Liver (tissue), 9 donors: ENCODE data around the gene CCDC112. TPM values are rescaled to one million over a fixed set of nuclear protein-coding genes. Genes with fewer than 3 reads are reported as not detected.

ENCODE experiments used
- DNase-seq: peaks from one replicate; pipeline ENCODE4 v3.0.0-alpha.2; 2017; ENCODE audit warnings: low spot score
- H3K27ac ChIP-seq, 2 donors: one replicate each; pipeline ENCODE4 v1.7.0; 2013; ENCODE audit warnings: inconsistent platforms in 2 of 2, low read length in 2 of 2, control low read depth in 1 of 2, low read depth in 1 of 2, mild to moderate bottlenecking in 1 of 2
- H3K27me3 ChIP-seq, 4 donors: one replicate each; pipeline versions ENCODE4 v1.6.1 to v1.7.0; 2013; ENCODE audit warnings: low read length in 3 of 4, inconsistent platforms in 1 of 4, mild to moderate bottlenecking in 1 of 4, moderate library complexity in 1 of 4; ENCODE audit not compliant: control insufficient read depth in 4 of 4, insufficient read depth in 4 of 4
- H3K36me3 ChIP-seq, 4 donors: one replicate each; pipeline versions ENCODE4 v1.6.1 to v1.7.0; 2013; ENCODE audit warnings: low read length in 3 of 4, mild to moderate bottlenecking in 3 of 4, low read depth in 1 of 4, moderate library complexity in 1 of 4; ENCODE audit not compliant: control insufficient read depth in 4 of 4, insufficient read depth in 3 of 4
- H3K4me1 ChIP-seq, 4 donors: one replicate each; pipeline versions ENCODE4 v1.6.1 to v1.7.0; 2013; ENCODE audit warnings: low read length in 3 of 4, mild to moderate bottlenecking in 3 of 4, moderate library complexity in 1 of 4; ENCODE audit not compliant: control insufficient read depth in 4 of 4, insufficient read depth in 4 of 4
- H3K4me3 ChIP-seq, 3 donors: one replicate each; pipeline versions ENCODE4 v1.6.1 to v1.7.0; 2013; ENCODE audit warnings: low read length in 3 of 3, control low read depth in 1 of 3, low read depth in 1 of 3, mild to moderate bottlenecking in 1 of 3
- H3K9ac ChIP-seq, 2 donors: one replicate each; pipeline ENCODE4 v1.7.0; 2013; ENCODE audit warnings: low read length in 2 of 2, mild to moderate bottlenecking in 2 of 2, moderate library complexity in 2 of 2, control low read depth in 1 of 2, low read depth in 1 of 2
- H3K9me3 ChIP-seq, 4 donors: one replicate each; pipeline versions ENCODE4 v1.6.1 to v1.7.0; 2013; ENCODE audit warnings: low read length in 3 of 4; ENCODE audit not compliant: control insufficient read depth in 4 of 4
- EGR1 ChIP-seq, 2 donors: IDR thresholded peaks; 2 replicates each; pipeline ENCODE4 v1.6.1; 2016 to 2018; ENCODE audit warnings: antibody characterized with exemption in 2 of 2, low read depth in 2 of 2
- FOXA2 ChIP-seq: IDR thresholded peaks from 2 replicates; pipeline ENCODE4 v1.6.1; 2016; ENCODE audit warnings: antibody characterized with exemption
- GABPA ChIP-seq, 2 donors: IDR thresholded peaks in 1 of 2; conservative IDR thresholded peaks in 1 of 2; 2 replicates each; pipeline ENCODE4 v1.6.1; 2016; ENCODE audit warnings: antibody characterized with exemption in 2 of 2, mild to moderate bottlenecking in 1 of 2, moderate library complexity in 1 of 2
- HNF4A ChIP-seq, 2 donors: conservative IDR thresholded peaks; 2 replicates each; pipeline ENCODE4 v1.6.1; 2016; ENCODE audit warnings: antibody characterized with exemption in 2 of 2, mild to moderate bottlenecking in 2 of 2
- HNF4G ChIP-seq: IDR thresholded peaks from 2 replicates; pipeline ENCODE4 v1.6.1; 2016; ENCODE audit warnings: antibody characterized with exemption
- JUND ChIP-seq, 2 donors: IDR thresholded peaks; 2 replicates each; pipeline ENCODE4 v1.6.1; 2016; ENCODE audit warnings: antibody characterized with exemption in 2 of 2
- NR2F2 ChIP-seq: IDR thresholded peaks from 2 replicates; pipeline ENCODE4 v1.6.1; 2016; ENCODE audit warnings: antibody characterized with exemption
- RAD21 ChIP-seq, 2 donors: IDR thresholded peaks; 2 replicates each; pipeline ENCODE4 v1.6.1; 2016; ENCODE audit warnings: antibody characterized with exemption in 2 of 2, mild to moderate bottlenecking in 2 of 2
- RXRA ChIP-seq, 2 donors: IDR thresholded peaks; 2 replicates each; pipeline ENCODE4 v1.6.1; 2017 to 2018; ENCODE audit warnings: antibody characterized with exemption in 2 of 2, mild to moderate bottlenecking in 1 of 2
- SP1 ChIP-seq: IDR thresholded peaks from 2 replicates; pipeline ENCODE4 v1.6.1; 2018; ENCODE audit warnings: antibody characterized with exemption, mild to moderate bottlenecking
- TAF1 ChIP-seq: conservative IDR thresholded peaks from 2 replicates; pipeline ENCODE4 v1.6.1; 2016; ENCODE audit warnings: antibody characterized with exemption, mild to moderate bottlenecking
- YY1 ChIP-seq: IDR thresholded peaks from 2 replicates; pipeline ENCODE4 v1.6.1; 2016; ENCODE audit warnings: antibody characterized with exemption, mild to moderate bottlenecking
- WGBS: extraction: QIAGEN DNeasy Blood & Tissue Kit; methylation state at CpG from one replicate; pipeline ENCODE4 v1.1.7; 2013; 5-methylcytosine and 5-hydroxymethylcytosine counted together
- polyA plus RNA-seq, 2 donors: library from polyadenylated mRNA; stranded (reverse) in 1 of 2; unstranded in 1 of 2; fragments of 200-250 nt in 1 of 2; fragments of >200 nt in 1 of 2; fragmentation: Nextera tagmentation in 1 of 2; extraction: Ambion mirVana in 1 of 2; gene quantifications; one replicate each; pipeline versions ENCODE4 v1.2.1 to v1.2.3, GENCODE V29; 2013 to 2015
- total RNA-seq, 2 donors: library from RNA; depleted of rRNA; stranded (reverse); fragments of >200 nt; gene quantifications; one replicate each; pipeline ENCODE4 v1.2.3, GENCODE V29; 2014
- TF ChIP-seq, protein P1 (sequence below): IDR thresholded peaks from 2 replicates; pipeline ENCODE4 v1.6.1; 2016; ENCODE audit warnings: antibody characterized with exemption
- TF ChIP-seq, protein P2 (sequence below): IDR thresholded peaks from 2 replicates; pipeline ENCODE4 v1.6.1; 2016; ENCODE audit warnings: antibody characterized with exemption
- TF ChIP-seq, protein P3 (sequence below): IDR thresholded peaks from 2 replicates; pipeline ENCODE4 v1.6.1; 2016; ENCODE audit warnings: antibody characterized with exemption, mild to moderate bottlenecking
- donor health status: healthy.
- donor health status: healthy.
- donor health status: healthy.
- donor health status: healthy.
- donor health status: healthy.

CCDC112 gene, protein sequence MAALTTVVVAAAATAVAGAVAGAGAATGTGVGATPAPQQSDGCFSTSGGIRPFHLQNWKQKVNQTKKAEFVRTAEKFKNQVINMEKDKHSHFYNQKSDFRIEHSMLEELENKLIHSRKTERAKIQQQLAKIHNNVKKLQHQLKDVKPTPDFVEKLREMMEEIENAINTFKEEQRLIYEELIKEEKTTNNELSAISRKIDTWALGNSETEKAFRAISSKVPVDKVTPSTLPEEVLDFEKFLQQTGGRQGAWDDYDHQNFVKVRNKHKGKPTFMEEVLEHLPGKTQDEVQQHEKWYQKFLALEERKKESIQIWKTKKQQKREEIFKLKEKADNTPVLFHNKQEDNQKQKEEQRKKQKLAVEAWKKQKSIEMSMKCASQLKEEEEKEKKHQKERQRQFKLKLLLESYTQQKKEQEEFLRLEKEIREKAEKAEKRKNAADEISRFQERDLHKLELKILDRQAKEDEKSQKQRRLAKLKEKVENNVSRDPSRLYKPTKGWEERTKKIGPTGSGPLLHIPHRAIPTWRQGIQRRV
- total RNA-seq (1 to 10 TPM; 1.2 to 1.6 TPM), polyA plus RNA-seq (1 to 10 TPM in 1 of 2 donors, under 1 TPM in 1; 0.75 to 1.1 TPM)

DNA sequence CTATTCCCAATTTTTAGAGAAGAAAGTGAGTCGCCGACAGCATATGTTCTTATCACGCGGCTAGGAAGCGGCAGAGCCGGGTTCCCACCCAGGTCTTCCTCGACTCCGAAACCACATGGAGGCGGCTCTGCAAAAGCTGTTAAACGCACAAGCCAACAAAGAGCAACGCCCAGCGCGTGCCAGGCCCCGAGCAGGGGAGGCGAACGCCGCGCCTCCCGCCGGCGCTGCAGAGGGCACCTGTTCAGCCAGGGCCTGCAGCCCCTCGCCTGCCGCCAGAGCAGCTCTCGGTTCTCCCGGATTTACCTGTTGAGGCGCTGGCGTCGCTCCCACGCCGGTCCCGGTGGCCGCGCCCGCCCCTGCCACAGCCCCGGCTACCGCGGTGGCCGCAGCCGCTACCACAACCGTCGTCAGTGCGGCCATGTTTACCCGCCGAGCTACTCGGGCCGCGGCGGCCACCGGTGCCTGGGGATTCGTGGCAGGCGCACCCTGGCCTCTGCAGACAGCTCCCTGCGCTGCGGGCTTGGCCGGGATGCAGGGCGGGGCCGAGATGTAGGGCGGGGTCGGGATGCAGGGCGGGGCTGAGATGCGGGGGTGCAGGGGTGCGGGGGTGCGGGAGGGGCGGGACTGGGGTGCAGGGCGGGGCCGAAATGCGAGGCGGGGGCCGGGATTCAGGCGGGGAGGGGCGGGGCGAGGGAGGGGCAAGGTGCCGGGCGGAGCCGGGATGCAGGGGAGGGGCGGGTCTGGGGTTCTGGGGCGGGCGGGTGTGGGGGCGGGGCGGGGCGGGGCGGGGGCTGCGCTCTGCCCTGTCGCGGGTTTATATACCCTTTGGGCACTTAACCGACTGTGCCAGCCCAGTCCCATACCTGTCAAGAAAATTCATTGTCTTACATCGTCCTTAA, at the start of gene CCDC112:
Gene CCDC112, minus strand, starts transcription at position 531 of the 899 bp plus-strand sequence. Its CDS starts 111 bp downstream, at position 420.
- DNase-seq = peak; percentile 87
- Histone ChIP-seq H3K27ac (no peak within 1 kb of the TSS), H3K9me3 (no peaks in the 10 kb centered on the region), H3K9ac (peak within 1 kb of the TSS; percentile 47 to 58), H3K4me3 (peak within 1 kb of the TSS; percentile 52 to 89 (median 85)), H3K36me3 (no peaks in the 10 kb centered on the region), H3K4me1 (peaks cover 0 to 7% (median 6%) of the 10 kb centered on the region in 4 donors), H3K27me3 (no peaks in the 10 kb centered on the region)
- TF ChIP-seq, protein P1, sequence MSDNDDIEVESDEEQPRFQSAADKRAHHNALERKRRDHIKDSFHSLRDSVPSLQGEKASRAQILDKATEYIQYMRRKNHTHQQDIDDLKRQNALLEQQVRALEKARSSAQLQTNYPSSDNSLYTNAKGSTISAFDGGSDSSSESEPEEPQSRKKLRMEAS = no peak
- TF ChIP-seq, protein P2, sequence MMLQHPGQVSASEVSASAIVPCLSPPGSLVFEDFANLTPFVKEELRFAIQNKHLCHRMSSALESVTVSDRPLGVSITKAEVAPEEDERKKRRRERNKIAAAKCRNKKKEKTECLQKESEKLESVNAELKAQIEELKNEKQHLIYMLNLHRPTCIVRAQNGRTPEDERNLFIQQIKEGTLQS = no peak
- TF ChIP-seq YY1 = peak; percentile 27
- WGBS = 3% methylated on average over 86 of the region's 86 CpGs

DNA sequence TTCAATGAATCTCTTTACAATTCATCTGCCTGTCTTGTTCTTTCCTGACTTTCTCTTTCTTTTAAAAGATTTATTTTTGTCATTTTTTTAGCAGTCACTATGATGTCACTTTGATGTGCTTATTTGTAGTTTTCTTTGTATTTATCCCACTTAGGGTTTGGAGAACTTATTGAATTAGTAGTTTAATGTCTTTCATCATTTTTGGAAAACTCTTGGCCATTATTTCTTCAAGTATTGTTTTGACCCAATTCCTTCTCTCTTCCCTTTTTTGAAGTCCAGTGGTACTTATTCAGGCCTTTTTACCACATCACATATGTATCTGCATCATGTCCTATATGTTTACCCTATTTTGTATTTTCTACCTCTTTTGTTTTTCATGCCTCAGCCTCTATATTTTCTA, 48.9 kb upstream of the CCDC112 start:
- no peaks in the 10 kb centered on the region for H3K27me3 ChIP-seq
- H3K9ac ChIP-seq = no peak overlapping the region
- H3K4me1 ChIP-seq = peaks cover 0 to 17% (median 2%) of the 10 kb centered on the region in 4 donors
- no peaks in the 10 kb centered on the region for H3K36me3 ChIP-seq
- no peak overlapping the region for H3K4me3 ChIP-seq
- TF ChIP-seq RAD21 (IDR thresholded peaks at IDR 0.05) (no peak), HNF4A (conservative IDR thresholded peaks at IDR 0.05) (no peak), HNF4G (no peak), GABPA (IDR thresholded peaks at IDR 0.05 in 1 of 2, conservative IDR thresholded peaks at IDR 0.05 in 1 of 2) (no peak), FOXA2 (no peak), RXRA (IDR thresholded peaks at IDR 0.05) (no peak), JUND (IDR thresholded peaks at IDR 0.05) (no peak), NR2F2 (no peak), SP1 (no peak), EGR1 (IDR thresholded peaks at IDR 0.05; ENCODE audit: low read depth in 2 of 2) (no peak), YY1 (no peak), TAF1 (no peak)
- TF ChIP-seq, protein P2 = no peak
- TF ChIP-seq, protein P3, sequence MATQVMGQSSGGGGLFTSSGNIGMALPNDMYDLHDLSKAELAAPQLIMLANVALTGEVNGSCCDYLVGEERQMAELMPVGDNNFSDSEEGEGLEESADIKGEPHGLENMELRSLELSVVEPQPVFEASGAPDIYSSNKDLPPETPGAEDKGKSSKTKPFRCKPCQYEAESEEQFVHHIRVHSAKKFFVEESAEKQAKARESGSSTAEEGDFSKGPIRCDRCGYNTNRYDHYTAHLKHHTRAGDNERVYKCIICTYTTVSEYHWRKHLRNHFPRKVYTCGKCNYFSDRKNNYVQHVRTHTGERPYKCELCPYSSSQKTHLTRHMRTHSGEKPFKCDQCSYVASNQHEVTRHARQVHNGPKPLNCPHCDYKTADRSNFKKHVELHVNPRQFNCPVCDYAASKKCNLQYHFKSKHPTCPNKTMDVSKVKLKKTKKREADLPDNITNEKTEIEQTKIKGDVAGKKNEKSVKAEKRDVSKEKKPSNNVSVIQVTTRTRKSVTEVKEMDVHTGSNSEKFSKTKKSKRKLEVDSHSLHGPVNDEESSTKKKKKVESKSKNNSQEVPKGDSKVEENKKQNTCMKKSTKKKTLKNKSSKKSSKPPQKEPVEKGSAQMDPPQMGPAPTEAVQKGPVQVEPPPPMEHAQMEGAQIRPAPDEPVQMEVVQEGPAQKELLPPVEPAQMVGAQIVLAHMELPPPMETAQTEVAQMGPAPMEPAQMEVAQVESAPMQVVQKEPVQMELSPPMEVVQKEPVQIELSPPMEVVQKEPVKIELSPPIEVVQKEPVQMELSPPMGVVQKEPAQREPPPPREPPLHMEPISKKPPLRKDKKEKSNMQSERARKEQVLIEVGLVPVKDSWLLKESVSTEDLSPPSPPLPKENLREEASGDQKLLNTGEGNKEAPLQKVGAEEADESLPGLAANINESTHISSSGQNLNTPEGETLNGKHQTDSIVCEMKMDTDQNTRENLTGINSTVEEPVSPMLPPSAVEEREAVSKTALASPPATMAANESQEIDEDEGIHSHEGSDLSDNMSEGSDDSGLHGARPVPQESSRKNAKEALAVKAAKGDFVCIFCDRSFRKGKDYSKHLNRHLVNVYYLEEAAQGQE = no peak
- peaks cover 0 to 4% (median 0%) of the 10 kb centered on the region in 4 donors for H3K9me3 ChIP-seq
- no peak overlapping the region for H3K27ac ChIP-seq
- no peak for DNase-seq
